Islet precursor cell (in vitro differentiated cells): ENCODE data around the gene TBC1D20.
A peak's percentile ranks its signal among the peaks of the same experiment; 100 is the strongest.
"Not testable (repeated sequence)": the region's sequence is repeated elsewhere in the genome, so short reads cannot be mapped to it uniquely, and the experiment has no call there.

Experiments used
- DNase-seq: peaks from one replicate; pipeline ENCODE4 v3.0.0-alpha.2; 2018

TBC1D20 gene

GRCh38 chr20:462199-462991, at the start of gene TBC1D20:
Gene TBC1D20, minus strand, starts transcription at chr20:462533. Its CDS starts 128 bp downstream, at chr20:462405.
- DNase-seq, result peak; percentile 90

GRCh38 chr20:510328-511057, 48.2 kb upstream of the TBC1D20 start:
- DNase-seq, result not testable (repeated sequence)

- DNase-seq, result not testable (repeated sequence)
Observed at GRCh38 chr20:508364-508787, 46.0 kb upstream of the TBC1D20 start.

- DNase-seq, result no peak
Observed at GRCh38 chr20:507761-508332, 45.5 kb upstream of the TBC1D20 start.

- DNase-seq, result no peak
Observed at GRCh38 chr20:507006-507758, 44.8 kb upstream of the TBC1D20 start.

GRCh38 chr20:504632-505075, 42.3 kb upstream of the TBC1D20 start:
- DNase-seq, result no peak

- DNase-seq, result no peak
Observed at GRCh38 chr20:503048-503737, 40.9 kb upstream of the TBC1D20 start.

- DNase-seq, result no peak
Observed at GRCh38 chr20:497979-498378, 35.6 kb upstream of the TBC1D20 start.

GRCh38 chr20:496126-496696, 33.9 kb upstream of the TBC1D20 start:
- DNase-seq, result no peak

- no peak for DNase-seq
Observed at GRCh38 chr20:492159-492558, 29.8 kb upstream of the TBC1D20 start.

GRCh38 chr20:487655-488054, 25.3 kb upstream of the TBC1D20 start:
- no peak for DNase-seq

GRCh38 chr20:483815-484644, 21.7 kb upstream of the TBC1D20 start:
- no peak for DNase-seq

GRCh38 chr20:481167-481566, 18.8 kb upstream of the TBC1D20 start:
- no peak for DNase-seq

GRCh38 chr20:480044-480443, 17.7 kb upstream of the TBC1D20 start:
- no peak for DNase-seq

- no peak for DNase-seq
Observed at GRCh38 chr20:479487-479886, 17.2 kb upstream of the TBC1D20 start.

- DNase-seq, result no peak
Observed at GRCh38 chr20:478949-479429, 16.7 kb upstream of the TBC1D20 start.

- no peak for DNase-seq
Observed at GRCh38 chr20:478010-478948, 15.9 kb upstream of the TBC1D20 start.

GRCh38 chr20:476561-477249, 14.4 kb upstream of the TBC1D20 start:
- not testable (repeated sequence) for DNase-seq
